Karpas-422 (cell line): ENCODE results near the gene PCBP1. TPM values are rescaled to one million over a fixed set of nuclear protein-coding genes. Genes with fewer than 3 reads are reported as not detected.
"Not testable (repeated sequence)": the region's sequence is repeated elsewhere in the genome, so short reads cannot be mapped to it uniquely, and the experiment has no call there.

Experiments
- DNase-seq: peaks from one replicate; pipeline ENCODE4 v3.0.0-alpha.2; 2015
- H2AFZ ChIP-seq: fragments of 200-600 bp; sonication (generic); 2 replicates; pipeline ENCODE4 v1.6.1; 2014; ENCODE audit warnings: antibody characterized with exemption, low read length, mixed read lengths
- H3K27ac ChIP-seq: fragments of 200-600 bp; sonication (generic); 2 replicates; pipeline ENCODE4 v1.5.1; 2014; ENCODE audit warnings: mild to moderate bottlenecking, low read length, moderate library complexity
- H3K27me3 ChIP-seq: fragments of 200-600 bp; sonication (generic); 2 replicates; pipeline ENCODE4 v1.6.1; 2014; ENCODE audit warnings: low read length, mixed read lengths
- H3K36me3 ChIP-seq: fragments of 200-600 bp; sonication (generic); 2 replicates; pipeline ENCODE4 v1.6.1; 2014; ENCODE audit warnings: low read length, mixed read lengths; ENCODE audit not compliant: insufficient read depth
- H3K4me1 ChIP-seq: fragments of 200-600 bp; sonication (generic); 2 replicates; pipeline ENCODE4 v1.6.1; 2014; ENCODE audit warnings: mild to moderate bottlenecking, low read length, mixed read lengths
- H3K4me2 ChIP-seq: fragments of 200-600 bp; sonication (generic); 2 replicates; pipeline ENCODE4 v1.6.1; 2014; ENCODE audit warnings: low read length, low read depth, mild to moderate bottlenecking; ENCODE audit not compliant: poor library complexity, severe bottlenecking
- H3K4me3 ChIP-seq: fragments of 200-600 bp; sonication (generic); 2 replicates; pipeline ENCODE4 v1.5.1; 2014; ENCODE audit warnings: mild to moderate bottlenecking, antibody characterized with exemption, low read length, mixed read lengths
- H3K79me2 ChIP-seq: fragments of 200-600 bp; sonication (generic); 2 replicates; pipeline ENCODE4 v1.6.1; 2014; ENCODE audit warnings: mild to moderate bottlenecking, low read length, mixed read lengths
- H3K9ac ChIP-seq: fragments of 200-600 bp; sonication (generic); 2 replicates; pipeline ENCODE4 v1.6.0; 2014; ENCODE audit warnings: low read length
- H3K9me2 ChIP-seq: fragments of 200-600 bp; sonication (generic), shearing (Covaris generic); replicated peaks from 2 replicates; pipeline ENCODE4 v1.6.0; 2014; ENCODE audit warnings: mild to moderate bottlenecking, low read length, moderate library complexity; ENCODE audit not compliant: insufficient read depth
- H3K9me3 ChIP-seq: fragments of 300-700, 200-600 bp; sonication (generic); 2 replicates; pipeline ENCODE4 v1.6.1; 2014; ENCODE audit warnings: low read length, mixed read lengths
- H4K20me1 ChIP-seq: fragments of 200-600 bp; sonication (generic); 2 replicates; pipeline ENCODE4 v1.6.1; 2014; ENCODE audit warnings: mild to moderate bottlenecking, antibody characterized with exemption, low read length, low read depth; ENCODE audit not compliant: insufficient read depth
- total RNA-seq: library from RNA; depleted of rRNA; stranded (reverse); fragments of >200 nt; shearing (Covaris generic); gene quantifications from 2 replicates; pipeline ENCODE4 v1.2.3, GENCODE V29; 2014; ENCODE audit warnings: low replicate concordance

The PCBP1 gene
- total RNA-seq, 1 experiment from 2014 or later: 128 TPM

- Histone ChIP-seq H3K4me1 (peaks cover 59% of the 10 kb centered on the region), H3K4me3 (no peak overlapping the region), H3K27me3 (no peaks in the 10 kb centered on the region), H3K9ac (no peak overlapping the region), H3K9me3 (no peaks in the 10 kb centered on the region), H4K20me1 (no peaks in the 10 kb centered on the region), H3K27ac (0 out of 2 replicates have a peak overlapping the region, but pooled peaks have one; percentile 33), H3K4me2 (no peak overlapping the region), H3K79me2 (peaks cover 6% of the 10 kb centered on the region; the same call in 1 of the 2 replicates), H2AFZ (peak overlapping the region; percentile 67), H3K9me2 (no peaks in the 10 kb centered on the region), H3K36me3 (no peaks in the 10 kb centered on the region)
- DNase-seq: no peak
These were observed 10.8 kb downstream of the PCBP1 start for GRCh38 chr2:70098032-70098431.

GRCh38 chr2:70099270-70099669 is 12.0 kb downstream of the PCBP1 start:
- H3K4me1 ChIP-seq: peaks cover 67% of the 10 kb centered on the region

GRCh38 chr2:70101174-70101573 is 13.9 kb downstream of the PCBP1 start:
- no peaks in the 10 kb centered on the region for H3K9me3 ChIP-seq
- no peaks in the 10 kb centered on the region for H4K20me1 ChIP-seq

More at GRCh38 chr2:70099270-70099669, 12.0 kb downstream of the PCBP1 start:
- Histone ChIP-seq H3K4me3 (no peak overlapping the region), H4K20me1 (no peaks in the 10 kb centered on the region), H3K9me3 (no peaks in the 10 kb centered on the region), H3K4me2 (no peak overlapping the region), H3K27ac (peak overlapping the region; percentile 51), H2AFZ (no peak overlapping the region), H3K79me2 (peaks cover 6% of the 10 kb centered on the region; the same call in 1 of the 2 replicates), H3K36me3 (no peaks in the 10 kb centered on the region), H3K9me2 (no peaks in the 10 kb centered on the region), H3K27me3 (no peaks in the 10 kb centered on the region), H3K9ac (no peak overlapping the region)
- DNase-seq: peak; percentile 61

GRCh38 chr2:70101686-70102085 is 14.4 kb downstream of the PCBP1 start:
- not testable (repeated sequence) for H3K79me2 ChIP-seq, H2AFZ ChIP-seq, H4K20me1 ChIP-seq, H3K4me2 ChIP-seq, H3K27me3 ChIP-seq, H3K9me2 ChIP-seq, H3K4me3 ChIP-seq, H3K36me3 ChIP-seq, H3K9ac ChIP-seq, H3K9me3 ChIP-seq
- peak; percentile 39 for DNase-seq
- H3K4me1 ChIP-seq: peaks cover 54% of the 10 kb centered on the region
- H3K27ac ChIP-seq: 0 out of 2 replicates have a peak overlapping the region, but pooled peaks have one; percentile 22

More at GRCh38 chr2:70101174-70101573, 13.9 kb downstream of the PCBP1 start:
- DNase-seq: peak; percentile 41
- H3K27me3 ChIP-seq: no peaks in the 10 kb centered on the region
- no peak overlapping the region for H3K4me3 ChIP-seq
- no peaks in the 10 kb centered on the region for H3K36me3 ChIP-seq
- peaks cover 56% of the 10 kb centered on the region for H3K4me1 ChIP-seq
- peaks cover 3% of the 10 kb centered on the region; the same call in 1 of the 2 replicates for H3K79me2 ChIP-seq
- H3K4me2 ChIP-seq: no peak overlapping the region
- peak overlapping the region; percentile 47; the same call in 1 of the 2 replicates for H3K27ac ChIP-seq
- no peak overlapping the region for H2AFZ ChIP-seq
- H3K9me2 ChIP-seq: no peaks in the 10 kb centered on the region
- no peak overlapping the region for H3K9ac ChIP-seq

GRCh38 chr2:70102323-70102905 is 15.1 kb downstream of the PCBP1 start:
- not testable (repeated sequence) for H2AFZ ChIP-seq, H3K27me3 ChIP-seq, H3K79me2 ChIP-seq, H3K36me3 ChIP-seq, H3K9me3 ChIP-seq, H4K20me1 ChIP-seq, H3K9me2 ChIP-seq
- Histone ChIP-seq H3K4me2 (peak overlapping the region; percentile 70), H3K27ac (peak overlapping the region; percentile 93), H3K4me1 (peaks cover 58% of the 10 kb centered on the region), H3K4me3 (peak overlapping the region; percentile 53), H3K9ac (peak overlapping the region; percentile 66; the same call in 1 of the 2 replicates)
- DNase-seq: peak; percentile 41

GRCh38 chr2:70103531-70104061 is 16.3 kb downstream of the PCBP1 start:
- H3K79me2 ChIP-seq: peaks cover 3% of the 10 kb centered on the region; the same call in 1 of the 2 replicates
- peak overlapping the region; percentile 53 for H3K4me3 ChIP-seq
- H3K27me3 ChIP-seq: no peaks in the 10 kb centered on the region
- no peaks in the 10 kb centered on the region for H3K9me3 ChIP-seq
- no peaks in the 10 kb centered on the region for H4K20me1 ChIP-seq
- peak overlapping the region; percentile 40 for H2AFZ ChIP-seq
- peak; percentile 77 for DNase-seq
- H3K9me2 ChIP-seq: no peaks in the 10 kb centered on the region
- peak overlapping the region; percentile 93 for H3K27ac ChIP-seq
- peaks cover 65% of the 10 kb centered on the region for H3K4me1 ChIP-seq
- H3K36me3 ChIP-seq: no peaks in the 10 kb centered on the region
- peak overlapping the region; percentile 70 for H3K4me2 ChIP-seq
- peak overlapping the region; percentile 66 for H3K9ac ChIP-seq

GRCh38 chr2:70104231-70105111 is 17.2 kb downstream of the PCBP1 start:
- peak overlapping the region; percentile 93 for H3K27ac ChIP-seq
- H3K4me2 ChIP-seq: peak overlapping the region; percentile 70
- no peaks in the 10 kb centered on the region for H3K9me3 ChIP-seq
- no peaks in the 10 kb centered on the region for H3K36me3 ChIP-seq
- H3K27me3 ChIP-seq: no peaks in the 10 kb centered on the region
- peak overlapping the region; percentile 53 for H3K4me3 ChIP-seq
- DNase-seq: peak; percentile 90
- peak overlapping the region; percentile 66 for H3K9ac ChIP-seq
- peaks cover 64% of the 10 kb centered on the region for H3K4me1 ChIP-seq
- no peaks in the 10 kb centered on the region for H4K20me1 ChIP-seq
- peak overlapping the region; percentile 50 for H2AFZ ChIP-seq
- H3K79me2 ChIP-seq: peaks cover 3% of the 10 kb centered on the region; the same call in 1 of the 2 replicates
- no peaks in the 10 kb centered on the region for H3K9me2 ChIP-seq

- not testable (repeated sequence) for H3K27me3 ChIP-seq, H3K4me2 ChIP-seq, DNase-seq, H3K27ac ChIP-seq, H2AFZ ChIP-seq, H3K9me3 ChIP-seq, H3K79me2 ChIP-seq, H3K36me3 ChIP-seq, H3K9me2 ChIP-seq, H4K20me1 ChIP-seq, H3K9ac ChIP-seq, H3K4me3 ChIP-seq
- H3K4me1 ChIP-seq: peaks cover 54% of the 10 kb centered on the region
These were observed 18.9 kb downstream of the PCBP1 start for GRCh38 chr2:70106138-70106537.
